ENCODE measurements around the gene OOSP2.
A peak's percentile ranks its signal among the peaks of the same experiment; 100 is the strongest.

OOSP2 gene, protein sequence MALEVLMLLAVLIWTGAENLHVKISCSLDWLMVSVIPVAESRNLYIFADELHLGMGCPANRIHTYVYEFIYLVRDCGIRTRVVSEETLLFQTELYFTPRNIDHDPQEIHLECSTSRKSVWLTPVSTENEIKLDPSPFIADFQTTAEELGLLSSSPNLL

DNA sequence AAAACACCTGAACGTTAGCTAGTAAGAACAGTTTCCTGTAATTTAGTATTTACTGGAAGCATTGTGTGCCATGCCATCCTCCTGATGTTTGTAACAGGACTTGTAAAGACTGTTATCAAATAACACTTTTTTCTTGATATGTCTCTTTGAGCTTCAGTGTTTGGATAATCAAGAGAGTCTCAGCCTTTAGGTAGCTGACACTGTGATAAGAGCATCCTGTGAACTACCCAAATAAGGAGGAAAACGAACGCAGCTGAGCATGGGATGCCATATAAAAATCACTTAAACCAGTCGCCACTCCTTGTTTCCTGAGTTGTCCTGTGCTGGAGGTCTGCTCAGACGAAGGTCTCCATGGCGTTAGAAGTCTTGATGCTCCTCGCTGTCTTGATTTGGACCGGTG is at the start of gene OOSP2:
Gene OOSP2, plus strand, starts transcription at position 301 of the 400 bp plus-strand sequence. Its CDS starts 51 bp downstream, at position 352.
- no peak within 1 kb of the TSS for H3K4me3 ChIP-seq (ENCODE audit: low read depth, low read length)
- DNase-seq, result no peak
- H3K27me3 ChIP-seq (ENCODE audit: insufficient read depth, low read depth, severe bottlenecking), result no peaks in the 10 kb centered on the region
- no peaks in the 10 kb centered on the region for H3K9me3 ChIP-seq (ENCODE audit: severe bottlenecking)
- no peak within 1 kb of the TSS for H3K27ac ChIP-seq
- TF ChIP-seq, protein P1, sequence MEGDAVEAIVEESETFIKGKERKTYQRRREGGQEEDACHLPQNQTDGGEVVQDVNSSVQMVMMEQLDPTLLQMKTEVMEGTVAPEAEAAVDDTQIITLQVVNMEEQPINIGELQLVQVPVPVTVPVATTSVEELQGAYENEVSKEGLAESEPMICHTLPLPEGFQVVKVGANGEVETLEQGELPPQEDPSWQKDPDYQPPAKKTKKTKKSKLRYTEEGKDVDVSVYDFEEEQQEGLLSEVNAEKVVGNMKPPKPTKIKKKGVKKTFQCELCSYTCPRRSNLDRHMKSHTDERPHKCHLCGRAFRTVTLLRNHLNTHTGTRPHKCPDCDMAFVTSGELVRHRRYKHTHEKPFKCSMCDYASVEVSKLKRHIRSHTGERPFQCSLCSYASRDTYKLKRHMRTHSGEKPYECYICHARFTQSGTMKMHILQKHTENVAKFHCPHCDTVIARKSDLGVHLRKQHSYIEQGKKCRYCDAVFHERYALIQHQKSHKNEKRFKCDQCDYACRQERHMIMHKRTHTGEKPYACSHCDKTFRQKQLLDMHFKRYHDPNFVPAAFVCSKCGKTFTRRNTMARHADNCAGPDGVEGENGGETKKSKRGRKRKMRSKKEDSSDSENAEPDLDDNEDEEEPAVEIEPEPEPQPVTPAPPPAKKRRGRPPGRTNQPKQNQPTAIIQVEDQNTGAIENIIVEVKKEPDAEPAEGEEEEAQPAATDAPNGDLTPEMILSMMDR (IDR thresholded peaks at IDR 0.05; ENCODE audit: low read depth, low read length), result no peak
- H3K36me3 ChIP-seq, result no peaks in the 10 kb centered on the region

DNA sequence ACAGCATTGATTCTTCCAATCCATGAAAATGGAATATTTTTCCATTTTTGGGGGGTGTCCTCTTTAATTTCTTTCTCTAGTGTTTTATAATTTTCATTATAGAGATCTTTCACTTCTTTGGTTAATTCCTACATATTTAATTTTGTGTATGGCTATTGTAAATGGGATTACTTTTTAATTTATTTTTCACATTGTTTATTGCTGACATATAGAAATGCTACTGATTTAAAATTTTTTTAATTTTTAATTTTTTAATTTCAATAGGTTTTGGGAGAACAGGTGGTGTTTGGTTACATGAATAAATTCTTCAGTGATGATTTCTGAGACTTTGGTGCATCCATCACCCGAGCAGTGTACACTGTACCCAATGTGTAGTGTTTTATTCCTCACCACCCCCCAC is 49.8 kb upstream of the OOSP2 start:
- TF ChIP-seq, protein P1 (IDR thresholded peaks at IDR 0.05; ENCODE audit: low read depth, low read length), result no peak
- Histone ChIP-seq H3K36me3 (no peaks in the 10 kb centered on the region), H3K27ac (no peak overlapping the region), H3K27me3 (ENCODE audit: insufficient read depth, low read depth, severe bottlenecking) (no peaks in the 10 kb centered on the region), H3K4me3 (ENCODE audit: low read depth, low read length) (no peak overlapping the region), H3K9me3 (ENCODE audit: severe bottlenecking) (no peaks in the 10 kb centered on the region)
- DNase-seq, result no peak

DNA sequence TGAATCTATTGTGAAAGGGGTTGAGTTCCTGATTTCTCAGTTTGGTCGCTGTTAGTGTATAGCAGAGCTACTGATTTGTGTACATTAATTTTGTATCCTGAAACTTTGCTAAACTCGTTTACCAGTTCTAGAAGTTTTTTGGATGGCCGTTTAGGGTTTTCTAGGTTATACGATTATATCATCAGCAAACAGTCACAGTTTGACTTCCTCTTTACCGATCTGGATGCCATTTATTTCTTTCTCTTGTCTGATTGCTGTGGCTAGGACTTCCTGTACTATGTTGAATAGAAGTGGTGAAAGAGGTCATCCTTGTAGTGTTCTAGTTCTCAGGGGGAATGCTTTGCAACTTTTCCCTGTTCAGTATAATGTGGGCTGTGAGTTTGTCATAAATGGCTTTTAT is 47.8 kb upstream of the OOSP2 start:
- TF ChIP-seq, protein P1 (IDR thresholded peaks at IDR 0.05; ENCODE audit: low read depth, low read length), result no peak
- Histone ChIP-seq H3K36me3 (no peaks in the 10 kb centered on the region), H3K9me3 (ENCODE audit: severe bottlenecking) (no peaks in the 10 kb centered on the region), H3K27me3 (ENCODE audit: insufficient read depth, low read depth, severe bottlenecking) (no peaks in the 10 kb centered on the region), H3K27ac (no peak overlapping the region), H3K4me3 (ENCODE audit: low read depth, low read length) (no peak overlapping the region)
- DNase-seq, result no peak

DNA sequence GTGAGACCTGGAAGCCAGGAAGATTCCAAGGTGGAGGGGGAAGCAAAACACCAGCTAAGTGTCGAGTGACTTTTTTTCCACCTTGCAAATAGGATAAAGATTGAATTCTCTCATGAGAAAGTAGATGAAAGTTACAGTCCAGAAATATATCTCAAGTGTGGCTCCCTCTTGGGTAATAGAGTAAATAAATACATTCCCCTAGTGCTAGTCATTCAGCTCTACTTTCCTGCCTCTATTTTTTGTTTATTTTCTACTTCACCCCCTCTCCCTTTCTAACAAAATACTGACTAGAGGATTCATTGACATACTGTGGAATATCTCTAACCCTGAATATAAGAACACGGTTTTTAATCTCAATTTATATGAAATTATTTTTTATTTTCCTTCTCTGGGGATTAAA is 42.4 kb upstream of the OOSP2 start:
- Histone ChIP-seq H3K4me3 (ENCODE audit: low read depth, low read length) (no peak overlapping the region), H3K27me3 (ENCODE audit: insufficient read depth, low read depth, severe bottlenecking) (no peaks in the 10 kb centered on the region), H3K36me3 (no peaks in the 10 kb centered on the region), H3K27ac (no peak overlapping the region), H3K9me3 (ENCODE audit: severe bottlenecking) (no peaks in the 10 kb centered on the region)
- TF ChIP-seq, protein P1 (IDR thresholded peaks at IDR 0.05; ENCODE audit: low read depth, low read length), result no peak
- no peak for DNase-seq

DNA sequence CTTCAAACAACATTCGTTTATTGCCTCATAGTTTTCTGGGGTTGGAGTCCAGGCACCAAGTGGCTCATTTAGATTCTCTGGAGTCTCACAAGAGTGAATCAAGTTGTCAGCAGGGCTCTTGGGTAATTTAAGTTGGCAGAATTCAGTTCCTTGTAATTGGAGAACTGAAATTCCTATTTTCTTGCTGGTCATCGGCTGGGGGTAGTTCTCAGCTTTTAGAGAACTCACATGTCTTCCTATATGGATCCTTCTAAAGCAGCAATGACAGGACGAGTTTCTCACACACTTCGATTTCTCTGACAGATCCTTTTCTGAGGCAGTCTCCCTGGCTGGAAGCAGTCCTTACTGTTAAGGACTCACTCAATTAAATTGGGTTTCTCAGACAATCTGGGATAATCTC is 40.5 kb upstream of the OOSP2 start:
- peak; percentile 76 for DNase-seq
- Histone ChIP-seq H3K9me3 (ENCODE audit: severe bottlenecking) (no peaks in the 10 kb centered on the region), H3K27me3 (ENCODE audit: insufficient read depth, low read depth, severe bottlenecking) (no peaks in the 10 kb centered on the region), H3K27ac (peak overlapping the region; percentile 23), H3K4me3 (ENCODE audit: low read depth, low read length) (no peak overlapping the region), H3K36me3 (no peaks in the 10 kb centered on the region)
- TF ChIP-seq, protein P1 (IDR thresholded peaks at IDR 0.05; ENCODE audit: low read depth, low read length), result no peak

DNA sequence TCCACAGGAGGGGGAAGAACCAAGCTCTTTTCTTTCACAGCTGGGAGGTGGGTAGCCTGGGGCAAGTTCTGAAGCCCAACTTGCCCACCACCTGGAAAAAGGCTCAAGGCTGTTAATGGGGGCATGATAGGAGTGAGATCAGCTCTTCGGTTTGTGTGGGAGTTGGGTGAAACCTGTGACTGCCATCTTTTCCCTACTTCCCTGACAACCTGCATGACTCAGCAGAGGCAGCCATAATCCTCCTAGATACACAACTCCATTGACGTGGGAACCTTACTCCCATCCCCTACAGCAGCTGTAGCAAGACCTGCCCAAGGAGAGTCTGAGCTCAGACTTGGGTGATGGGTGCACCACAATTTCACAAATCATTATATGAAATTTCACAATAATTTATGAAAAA is 36.5 kb upstream of the OOSP2 start:
- no peaks in the 10 kb centered on the region for H3K36me3 ChIP-seq
- DNase-seq, result no peak

More for the DNA sequence above, 36.5 kb upstream of the OOSP2 start:
- H3K27ac ChIP-seq, result no peak overlapping the region
- no peak overlapping the region for H3K4me3 ChIP-seq (ENCODE audit: low read depth, low read length)
- no peaks in the 10 kb centered on the region for H3K27me3 ChIP-seq (ENCODE audit: insufficient read depth, low read depth, severe bottlenecking)
- no peaks in the 10 kb centered on the region for H3K9me3 ChIP-seq (ENCODE audit: severe bottlenecking)
- TF ChIP-seq, protein P1 (IDR thresholded peaks at IDR 0.05; ENCODE audit: low read depth, low read length), result no peak

Measured in WERI-Rb-1 (cell line).